ENCODE data around the gene MAP3K3.

The MAP3K3 gene

DNA sequence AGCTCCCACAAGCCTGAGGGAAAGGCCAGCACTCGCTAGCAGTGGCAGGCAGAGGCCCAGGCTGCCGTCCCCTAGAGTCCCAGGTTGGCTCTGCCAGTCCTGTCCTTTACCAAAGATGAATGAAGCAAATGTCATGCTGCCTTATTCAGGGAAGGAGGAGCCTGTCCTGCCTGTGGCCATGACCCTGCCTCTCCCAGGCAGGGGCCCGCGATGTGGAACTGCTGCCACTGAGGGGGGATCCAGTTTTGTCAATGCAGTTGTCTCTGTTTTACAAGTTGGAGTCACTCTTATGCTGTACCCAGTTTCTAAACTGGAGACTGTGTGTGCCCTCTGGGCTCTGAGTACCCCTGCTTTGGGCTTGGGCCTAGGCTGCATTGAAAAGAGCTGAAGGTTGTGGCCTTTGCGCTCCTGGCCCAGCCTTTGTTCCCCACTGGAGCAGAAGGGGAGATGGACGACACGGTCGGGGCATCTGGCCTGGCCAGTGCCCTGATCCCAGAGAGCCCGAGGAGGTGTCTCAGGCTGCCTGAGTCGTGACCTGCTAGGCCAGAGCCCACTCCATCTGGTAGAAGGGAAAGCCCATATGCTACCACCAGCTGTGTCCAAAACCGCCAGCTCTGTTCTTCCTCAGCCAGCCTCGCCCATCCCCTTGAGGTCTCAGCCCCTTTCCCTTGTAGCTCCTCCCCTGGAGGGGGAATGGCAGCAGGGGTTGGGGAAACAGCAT is 72.2 kb downstream of the MAP3K3 start:
- no peak for DNase-seq (ENCODE audit: low spot score)

DNA sequence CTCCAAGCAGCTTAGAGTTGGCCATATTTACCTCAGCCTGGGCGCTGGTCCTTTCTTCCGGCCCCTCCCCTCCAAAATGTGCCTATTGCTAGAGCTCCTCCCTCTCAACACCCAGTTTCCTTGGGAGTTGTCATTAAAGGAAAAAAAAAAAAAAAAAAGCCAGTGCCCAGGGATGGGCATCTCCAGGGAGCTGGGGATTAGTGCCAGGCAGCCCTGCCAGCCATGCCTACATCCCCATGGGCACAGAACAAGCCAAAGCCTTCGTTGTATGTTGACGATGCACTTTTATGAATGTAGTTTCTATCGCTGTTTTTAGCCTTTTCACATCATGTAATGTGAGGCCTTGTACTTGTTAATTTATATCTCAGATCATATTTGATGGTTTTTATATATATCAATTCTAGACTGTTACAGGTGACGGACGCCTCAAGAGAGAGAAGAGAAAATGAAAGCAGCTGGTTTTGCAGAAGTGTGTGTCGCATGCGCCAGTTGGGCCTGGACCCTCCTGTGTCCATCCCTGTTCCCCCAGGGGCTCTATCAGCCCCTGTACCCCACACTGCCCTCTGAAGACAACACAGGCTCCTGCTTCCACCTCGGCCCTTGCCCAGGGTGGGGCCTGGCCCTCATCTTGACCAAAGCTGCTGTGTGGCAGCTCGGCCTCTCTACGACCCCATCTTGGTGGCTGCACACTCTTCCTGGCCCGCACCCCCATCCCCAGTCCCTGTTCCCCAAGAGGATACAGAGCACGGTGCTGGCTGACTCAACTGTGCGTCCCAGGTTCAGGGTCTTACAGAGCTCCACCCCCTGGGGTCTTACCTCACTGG is 72.9 kb downstream of the MAP3K3 start:
- no peak for DNase-seq (ENCODE audit: low spot score)

DNA sequence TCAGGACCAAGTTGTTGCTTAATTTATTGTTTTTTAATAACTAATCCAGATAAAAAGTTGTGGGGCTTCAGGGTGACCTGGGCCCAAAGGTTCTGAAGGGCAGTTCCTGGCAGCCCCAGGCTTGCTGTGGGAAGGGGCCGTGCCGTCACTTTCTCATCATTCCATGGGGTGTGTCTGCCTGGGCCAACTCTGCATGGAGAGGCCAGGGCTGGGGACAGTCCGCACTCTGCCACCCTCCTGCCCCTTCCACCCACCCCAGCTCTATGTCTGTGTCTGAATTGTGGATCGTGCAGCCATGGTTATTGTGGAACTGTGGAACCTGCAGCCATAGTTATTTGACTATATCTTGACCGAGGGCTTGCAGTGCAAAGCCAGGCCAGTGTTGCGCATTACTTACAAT is 73.7 kb downstream of the MAP3K3 start:
- no peak for DNase-seq (ENCODE audit: low spot score)

DNA sequence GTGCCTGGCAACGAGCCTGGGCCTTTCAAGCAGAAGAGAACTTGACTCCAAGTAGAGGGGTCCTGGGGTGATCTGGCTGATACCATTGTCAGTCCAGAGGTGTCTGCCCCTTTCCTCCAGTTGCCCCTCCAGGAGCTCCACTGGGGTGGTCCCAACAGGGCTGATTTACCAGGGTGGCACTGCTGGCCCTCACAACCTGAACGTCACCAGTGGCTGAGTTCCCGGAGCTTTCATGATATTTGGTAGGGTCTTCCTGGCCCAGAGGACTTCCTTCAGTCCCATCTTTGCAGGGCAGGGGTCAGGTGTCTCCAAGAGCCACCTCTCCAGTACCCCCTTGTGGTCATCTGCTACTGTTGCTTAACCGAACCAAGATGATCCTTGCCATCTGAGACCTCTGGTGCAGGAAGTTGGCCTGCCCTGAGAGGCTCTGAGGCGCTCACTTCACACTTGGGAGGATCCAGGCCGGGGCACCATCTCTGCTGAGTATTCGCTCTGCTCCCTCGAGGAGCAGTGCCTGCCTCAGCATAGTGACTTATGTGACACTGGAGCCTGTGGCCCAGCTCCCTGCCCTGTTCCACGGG is 74.3 kb downstream of the MAP3K3 start:
- DNase-seq (ENCODE audit: low spot score), result no peak

DNA sequence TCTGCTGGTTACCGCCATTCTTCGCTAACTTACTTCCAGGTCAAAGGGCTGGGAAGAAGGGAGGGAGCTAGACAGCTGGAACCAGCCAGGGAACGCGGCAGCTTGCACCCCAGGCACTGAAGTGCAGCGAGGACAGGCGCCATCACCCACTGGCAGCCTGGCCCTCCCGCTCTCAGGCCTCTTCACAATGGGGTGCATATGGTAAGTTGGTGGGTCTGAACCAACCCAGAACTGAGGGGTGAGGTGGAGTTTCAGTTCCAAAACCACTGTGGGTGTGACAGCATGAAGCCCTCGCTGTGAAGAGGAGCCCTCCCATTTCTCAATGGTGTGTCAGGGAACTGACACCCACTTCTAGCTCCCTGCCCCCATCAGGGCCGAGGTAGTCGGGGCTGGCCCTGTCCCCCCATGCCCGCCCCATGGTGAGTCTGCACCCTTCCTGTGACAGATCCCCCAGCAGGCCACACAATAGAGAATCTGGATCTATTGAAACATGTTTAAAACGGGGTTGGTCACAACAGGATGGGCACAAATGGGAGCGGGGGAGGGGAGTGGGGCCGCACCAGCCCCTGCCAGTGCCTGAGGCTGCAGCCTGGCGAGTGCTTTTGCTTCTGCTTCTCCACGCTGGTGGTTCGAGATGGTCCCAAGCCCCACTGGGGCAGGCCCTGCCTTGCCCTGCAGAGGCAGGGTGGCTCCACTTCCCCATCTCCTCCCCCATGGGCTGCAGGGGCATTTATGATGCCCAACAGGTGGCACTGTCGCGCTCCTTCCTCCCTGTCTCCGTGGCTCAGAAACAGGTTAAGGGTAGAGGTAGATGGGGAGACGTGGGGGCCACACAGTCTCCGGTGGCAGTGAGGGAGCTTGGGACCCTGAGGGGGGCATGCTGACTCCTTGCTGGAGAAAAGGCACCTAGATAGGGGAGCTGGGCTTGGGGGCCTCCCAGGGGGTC is 75.4 kb downstream of the MAP3K3 start:
- peak; percentile 59 for DNase-seq (ENCODE audit: low spot score)

DNA sequence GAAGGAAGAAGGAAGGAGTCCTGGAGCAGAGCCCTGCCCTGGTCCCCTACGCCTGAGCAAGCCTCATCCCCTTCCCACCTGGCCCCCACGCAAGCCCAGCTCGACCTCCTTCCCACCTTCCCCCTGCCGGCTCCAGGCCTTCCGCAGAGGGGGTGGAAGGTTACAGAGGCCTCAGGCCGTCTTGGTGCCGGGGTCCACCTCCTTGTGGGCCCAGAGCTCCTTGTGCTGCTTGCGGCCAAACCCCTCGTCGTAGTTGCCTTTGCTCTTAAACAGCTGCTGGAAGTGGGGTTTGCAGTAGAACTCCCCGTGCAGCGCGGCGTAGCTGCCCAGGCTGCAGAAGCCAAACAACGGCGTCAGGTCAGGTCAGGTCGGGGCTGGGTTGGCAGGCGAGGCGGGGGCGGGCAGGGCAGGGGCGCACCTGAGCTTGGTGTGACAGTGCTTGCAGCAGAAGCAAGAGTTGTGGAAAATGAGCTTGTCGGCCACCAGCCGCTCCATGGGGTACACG is 76.2 kb downstream of the MAP3K3 start:
- no peak for DNase-seq (ENCODE audit: low spot score)

DNA sequence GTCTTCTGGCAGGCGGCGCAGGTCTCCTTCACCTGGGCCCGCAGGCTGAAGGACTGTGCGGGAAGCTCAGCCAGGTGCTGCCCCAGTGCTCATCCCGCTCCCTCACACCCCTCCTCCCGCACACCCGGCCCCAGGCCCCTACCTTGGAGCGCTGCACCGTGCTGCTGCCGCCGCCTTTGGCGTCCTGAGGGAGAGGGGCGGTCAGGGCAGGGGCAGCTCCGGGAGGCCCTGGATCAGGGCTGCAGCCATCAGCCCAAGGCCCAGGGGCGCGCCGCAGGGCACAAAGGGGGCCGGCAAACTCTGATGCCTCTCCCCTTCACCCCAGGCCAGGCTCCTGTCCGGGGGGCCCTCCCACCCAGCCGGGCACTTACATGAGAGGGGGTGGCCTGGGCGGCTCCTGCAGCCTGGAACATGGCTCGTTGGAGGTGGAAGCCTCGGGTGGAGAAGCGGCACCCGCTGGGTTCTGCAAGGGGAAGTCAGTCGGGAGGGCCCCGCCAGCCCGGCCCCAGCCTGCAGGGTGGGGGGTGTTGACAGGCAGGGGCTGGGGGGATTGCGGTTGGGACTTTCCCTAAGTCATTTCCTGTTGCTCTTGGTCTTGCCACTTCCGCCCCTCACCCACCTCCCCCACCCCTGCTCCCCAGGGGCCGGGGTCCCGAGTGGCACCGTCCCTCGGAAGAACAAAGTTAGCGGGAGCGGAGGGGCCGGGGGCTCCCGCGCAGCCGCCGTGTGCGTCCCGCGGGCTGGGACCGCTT is 76.8 kb downstream of the MAP3K3 start:
- no peak for DNase-seq (ENCODE audit: low spot score)

DNA sequence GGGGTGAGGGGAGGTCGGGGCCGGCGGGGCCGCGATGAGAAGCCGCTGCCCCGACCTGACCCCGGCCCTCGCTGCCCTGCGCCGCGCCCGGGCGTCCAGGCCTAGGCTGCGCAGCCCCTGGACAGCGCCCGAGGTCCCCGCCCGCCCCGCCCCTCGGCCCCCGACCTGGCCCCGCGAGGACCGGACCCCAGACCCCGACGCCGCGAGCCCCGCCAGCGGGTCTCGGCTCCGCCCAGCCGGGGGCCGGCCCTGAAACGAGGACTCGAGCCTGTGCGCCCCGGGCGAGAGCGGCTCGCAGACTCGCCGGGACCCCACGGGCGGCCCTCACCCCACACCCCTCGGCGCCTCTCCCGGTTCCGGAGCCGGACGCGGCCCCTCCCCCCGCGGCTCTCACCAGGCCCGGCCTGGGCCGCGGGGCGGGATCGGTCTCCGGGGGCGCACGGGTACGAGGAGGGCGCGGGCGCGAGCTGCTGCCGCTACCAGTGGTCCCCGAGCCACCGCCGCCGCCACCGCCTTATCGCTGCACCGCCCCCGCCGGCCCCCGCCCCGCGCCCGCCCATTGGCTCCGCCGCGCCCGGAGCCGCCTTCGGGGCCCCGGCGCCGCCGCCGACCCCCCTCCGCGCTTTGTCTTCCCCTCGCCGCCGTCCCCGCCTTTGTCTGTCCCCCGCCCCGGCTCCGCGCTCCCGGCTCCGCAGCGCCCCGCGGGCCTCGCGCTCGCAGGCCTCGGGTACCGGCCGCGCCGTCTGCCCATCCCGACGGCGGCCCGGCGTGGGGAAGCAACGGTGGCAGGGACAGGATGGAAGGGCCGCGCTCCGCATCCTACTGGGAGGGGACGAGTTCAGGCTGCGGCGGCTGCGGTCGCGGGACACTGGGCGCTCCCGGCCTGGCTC is 77.7 kb downstream of the MAP3K3 start, which contains the start of gene LIMD2:
LIMD2 (minus strand) TSS at position 488 of the 890 bp plus-strand sequence. CDS start 827 bp downstream, outside the sequence.
- DNase-seq (ENCODE audit: low spot score), result no peak

DNA sequence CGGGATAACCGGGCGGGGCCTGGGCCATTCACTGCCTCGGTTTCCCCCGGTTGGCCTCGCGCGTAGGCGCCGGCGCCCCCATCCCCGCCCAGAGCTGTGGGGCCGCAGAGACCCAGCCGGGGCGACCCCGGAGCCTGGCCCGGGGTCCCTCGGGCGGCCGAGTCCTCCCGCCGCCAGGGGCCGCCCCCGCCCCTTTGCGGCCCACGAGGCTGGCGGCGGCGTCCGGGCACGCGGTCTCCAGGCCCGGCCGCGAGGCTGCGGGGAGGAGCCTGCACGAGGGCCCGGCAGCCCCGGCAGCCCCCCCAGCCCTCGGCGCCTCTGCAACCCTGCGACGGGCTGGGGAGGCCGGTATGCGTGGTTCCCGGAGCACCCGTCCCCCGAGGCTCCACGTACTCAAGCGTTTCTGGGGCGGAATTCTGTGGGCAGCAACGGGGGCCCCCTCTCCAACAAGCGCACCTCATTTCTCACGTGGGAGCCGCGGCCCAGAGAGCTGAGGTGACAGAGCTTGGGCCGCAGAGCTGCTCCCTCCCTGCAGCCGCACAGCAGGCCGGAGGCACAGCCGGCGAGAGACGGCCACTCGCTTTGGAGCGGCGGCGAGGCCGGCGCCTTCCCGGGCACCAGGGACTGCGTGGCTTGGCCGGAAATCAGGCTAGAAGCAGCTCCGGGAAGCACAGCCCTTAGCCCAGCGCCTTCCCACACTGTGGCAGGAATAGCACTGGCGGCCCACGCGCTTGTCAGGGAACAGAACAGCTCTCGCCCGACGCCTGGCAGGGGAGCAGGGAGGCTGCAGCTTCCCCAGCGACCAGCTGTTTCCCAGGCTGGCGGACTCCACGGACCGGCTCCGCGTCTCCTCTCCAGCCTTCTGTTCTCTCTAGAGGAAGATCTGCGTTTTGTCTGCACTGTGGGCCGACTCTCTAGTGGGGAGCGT is 78.6 kb downstream of the MAP3K3 start:
- peak; percentile 83 for DNase-seq (ENCODE audit: low spot score)

DNA sequence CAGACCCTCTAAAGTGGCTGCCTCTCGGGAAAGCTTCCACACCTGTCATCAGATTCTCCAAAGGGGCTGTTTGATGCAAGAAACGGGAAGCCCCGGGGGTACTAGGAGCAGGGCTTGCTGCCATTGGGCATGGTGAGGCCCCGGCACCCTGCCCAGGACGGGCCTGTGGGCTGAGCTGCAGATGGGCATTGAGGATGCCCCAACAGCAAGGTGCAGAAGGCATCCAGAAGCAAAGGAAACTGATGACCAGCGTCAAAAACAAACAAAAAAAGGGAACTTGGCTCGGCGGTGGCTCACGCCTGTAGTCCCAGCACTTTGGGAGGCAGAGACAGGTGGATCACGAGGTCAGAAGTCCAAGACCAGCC is 79.2 kb downstream of the MAP3K3 start:
- no peak for DNase-seq (ENCODE audit: low spot score)

DNA sequence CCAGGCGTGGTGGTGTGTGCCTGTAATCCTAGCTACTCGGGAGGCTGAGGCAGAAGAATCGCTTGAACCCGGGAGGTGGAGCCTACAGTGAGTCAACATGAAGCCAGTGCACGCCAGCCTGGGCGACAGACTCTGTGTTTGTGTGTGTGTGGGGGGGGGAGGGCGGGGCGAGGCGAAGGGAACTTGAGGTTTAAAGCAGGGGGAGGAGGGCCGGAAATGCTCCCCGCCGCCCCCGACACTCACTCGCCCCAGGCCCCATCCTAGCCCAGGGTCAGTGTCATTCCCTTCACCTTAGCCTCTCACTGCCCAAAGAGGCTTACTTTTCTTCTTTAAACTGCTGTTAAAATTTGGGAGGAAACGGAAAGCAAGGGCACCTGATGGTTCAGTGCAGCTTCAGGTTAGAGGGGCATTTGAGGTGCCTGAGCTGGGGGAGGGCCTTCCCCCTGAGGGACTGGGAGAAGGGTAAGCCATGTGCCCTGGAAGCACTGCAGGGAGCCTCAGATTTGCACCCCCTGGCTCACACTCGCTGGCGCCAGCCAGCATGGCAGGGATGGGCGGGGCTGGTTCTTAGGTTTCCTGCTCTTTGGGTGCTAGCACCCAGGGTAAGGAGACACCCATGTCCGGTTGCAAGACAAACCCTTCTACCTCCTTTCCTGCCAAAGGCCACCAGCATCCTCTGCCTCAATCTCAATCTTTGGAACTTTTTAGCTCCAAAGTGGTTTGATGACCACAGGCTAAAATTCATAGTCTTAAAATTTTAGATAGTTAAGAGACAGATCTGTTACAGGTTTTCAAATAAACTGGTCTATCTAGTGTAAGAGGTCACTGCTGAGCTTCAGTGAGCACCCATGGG is 79.9 kb downstream of the MAP3K3 start:
- DNase-seq (ENCODE audit: low spot score), result no peak

DNA sequence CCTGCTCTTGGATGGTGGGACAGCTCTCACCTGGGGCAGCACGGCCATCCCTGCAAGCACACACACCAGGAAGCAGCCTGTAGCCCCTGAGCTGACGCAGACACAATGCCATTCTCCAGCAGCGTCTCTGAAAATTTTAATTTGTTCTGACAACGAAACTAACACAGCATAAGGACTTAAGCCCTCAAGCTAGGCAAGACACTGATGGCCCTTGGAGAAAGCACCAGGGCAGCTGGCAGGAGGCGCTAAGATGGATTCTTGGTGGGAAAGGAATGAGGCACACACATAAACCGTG is 80.5 kb downstream of the MAP3K3 start:
- no peak for DNase-seq (ENCODE audit: low spot score)

DNA sequence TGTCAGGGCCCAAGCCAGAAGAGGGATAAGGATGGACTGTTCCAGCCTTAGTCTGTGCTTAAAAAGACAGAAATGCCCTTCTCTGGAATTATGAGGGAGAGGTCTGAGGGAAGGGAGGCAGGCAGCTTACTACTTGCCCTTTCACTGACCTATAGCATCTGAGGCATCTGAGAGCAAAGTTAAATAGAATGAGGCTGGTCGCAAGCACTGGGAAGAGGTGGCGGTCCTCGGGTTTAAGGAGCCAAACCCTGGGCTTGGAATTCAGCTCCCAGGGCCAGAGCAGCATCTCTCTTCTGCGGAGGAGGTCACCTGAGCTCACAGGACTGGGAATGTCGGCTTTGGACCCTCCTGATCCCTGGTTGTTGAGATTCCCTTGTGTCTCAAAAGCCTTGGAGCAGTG is 80.8 kb downstream of the MAP3K3 start:
- DNase-seq (ENCODE audit: low spot score), result no peak

DNA sequence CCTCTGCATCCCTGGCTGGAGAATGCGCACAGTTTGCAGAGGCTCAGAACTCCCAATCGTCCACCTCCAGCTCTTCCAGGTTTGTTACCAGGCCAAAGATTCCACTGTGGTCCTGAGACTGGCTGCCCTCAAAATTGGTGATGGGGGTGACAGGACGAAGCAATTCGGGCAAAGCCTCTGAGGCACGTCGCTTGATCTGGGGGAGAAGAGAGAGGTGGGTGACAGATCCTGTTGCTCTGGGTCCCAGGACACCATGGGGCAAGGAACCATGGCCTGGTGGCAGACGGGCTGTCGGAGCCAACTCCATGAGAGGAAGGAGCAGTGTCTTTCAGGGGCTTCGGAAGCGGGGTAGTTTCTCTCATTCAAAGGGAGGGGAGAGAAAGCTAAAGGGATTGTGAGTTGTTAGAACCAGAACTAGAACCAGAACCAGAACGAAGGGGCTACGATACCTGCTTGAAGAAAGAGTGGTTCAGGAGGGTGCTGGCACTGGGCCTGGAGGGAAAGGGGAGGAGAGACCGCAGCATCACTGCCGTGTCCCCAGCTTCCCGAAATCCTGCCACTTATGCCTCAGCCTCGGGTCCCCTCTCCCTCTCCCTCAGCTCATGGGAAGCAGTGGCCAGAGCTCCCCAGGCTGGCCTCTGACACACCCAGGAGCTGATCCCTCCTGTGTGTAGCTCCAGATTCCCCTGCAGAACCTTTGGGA is 81.5 kb downstream of the MAP3K3 start:
- no peak for DNase-seq (ENCODE audit: low spot score)

DNA sequence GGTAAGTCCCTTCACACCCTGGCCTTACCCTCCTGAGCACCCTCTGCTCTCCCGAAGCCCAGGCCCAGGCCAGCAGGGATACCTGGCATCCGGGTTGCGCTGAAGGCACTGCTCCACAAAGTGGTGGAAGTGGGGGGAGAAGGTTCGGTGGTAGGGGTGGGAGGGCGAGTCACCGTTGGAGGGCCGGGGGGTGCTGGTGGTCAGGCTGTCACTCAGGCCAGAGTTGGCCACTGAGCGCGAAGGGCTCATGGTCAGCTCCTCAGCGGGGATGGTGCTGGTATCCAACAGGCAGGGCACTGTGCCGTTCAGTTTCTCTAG is 82.0 kb downstream of the MAP3K3 start:
- no peak for DNase-seq (ENCODE audit: low spot score)

DNA sequence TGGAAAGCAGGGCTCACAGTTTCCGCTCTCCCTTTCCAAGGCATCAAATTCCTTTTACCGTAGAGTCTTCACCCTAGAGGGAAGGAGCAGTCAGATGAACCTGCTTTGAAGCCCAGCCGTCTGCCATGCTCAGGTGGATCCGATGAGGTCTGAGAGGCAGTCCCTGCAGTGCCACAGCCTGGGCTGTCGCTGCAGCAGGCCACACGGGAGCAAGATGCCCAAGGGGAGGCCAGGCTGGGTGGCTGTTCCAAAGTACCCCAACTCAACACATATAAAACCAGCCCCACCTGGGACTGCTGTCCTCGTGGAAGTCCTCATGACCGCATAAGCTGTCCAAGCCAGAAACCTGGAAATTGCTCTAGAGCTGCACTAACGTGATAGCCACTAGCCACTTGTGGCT is 82.6 kb downstream of the MAP3K3 start:
- DNase-seq (ENCODE audit: low spot score), result no peak

DNA sequence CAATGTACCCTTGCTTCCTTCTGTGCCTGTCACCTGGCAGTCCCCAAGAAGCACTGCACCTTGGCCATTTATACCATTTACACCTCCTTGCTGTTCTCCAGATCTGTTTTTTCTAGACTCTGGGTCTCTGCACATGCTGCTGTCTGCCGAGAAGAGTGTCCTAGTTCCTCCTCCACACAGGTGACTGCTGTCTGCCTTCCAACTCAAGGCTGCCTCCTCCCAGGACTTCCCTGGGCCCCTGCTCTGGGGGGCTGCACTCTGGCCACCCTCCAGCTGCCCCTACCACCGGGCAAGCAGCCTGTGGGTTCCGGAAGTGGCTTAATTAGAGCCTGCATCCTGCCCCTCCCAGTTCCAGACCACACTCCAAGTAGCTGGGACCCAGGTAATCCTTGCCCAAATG is 83.4 kb downstream of the MAP3K3 start:
- no peak for DNase-seq (ENCODE audit: low spot score)

Data from Ammon's horn (tissue), 1 donor.